ENCODE results near the gene TGFBR3L.

DNA sequence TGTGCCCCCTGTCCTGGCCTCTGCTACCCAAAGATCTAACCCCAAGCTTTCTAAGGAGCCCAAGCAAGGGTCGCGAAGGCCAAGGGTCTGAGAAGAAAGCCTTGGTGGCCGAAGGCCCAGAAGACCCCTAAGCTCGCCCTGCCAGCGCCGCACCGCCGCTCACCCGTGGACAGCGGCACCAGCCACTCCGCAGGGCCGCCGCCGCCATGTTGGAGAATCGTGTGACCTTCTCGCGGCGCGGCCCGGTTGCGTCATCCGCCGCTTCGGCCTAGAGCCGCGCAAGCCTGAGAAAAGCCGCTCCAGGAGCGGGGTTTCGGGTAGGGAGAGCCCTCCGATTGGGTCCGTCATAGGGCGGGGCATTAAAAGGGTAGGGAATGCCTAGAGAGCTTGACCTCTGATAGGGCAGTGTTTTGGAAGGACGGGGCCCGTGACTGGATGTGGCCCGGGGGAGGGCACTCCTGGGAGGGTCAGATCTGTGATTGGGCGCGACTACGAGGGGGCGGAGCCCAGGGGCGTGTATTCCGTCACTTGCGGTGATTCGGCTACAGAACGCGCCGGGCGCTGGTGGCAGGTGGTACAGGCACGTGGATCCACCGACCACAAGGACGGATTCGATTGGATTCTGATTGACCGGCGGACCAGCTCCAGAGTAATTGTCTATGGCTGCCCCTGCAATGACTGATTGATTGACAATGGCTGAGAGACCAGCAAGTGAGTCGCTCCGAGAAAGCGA is 29.0 kb downstream of the TGFBR3L start, which contains the start of gene TIMM44:
- TF ChIP-seq, protein P1, sequence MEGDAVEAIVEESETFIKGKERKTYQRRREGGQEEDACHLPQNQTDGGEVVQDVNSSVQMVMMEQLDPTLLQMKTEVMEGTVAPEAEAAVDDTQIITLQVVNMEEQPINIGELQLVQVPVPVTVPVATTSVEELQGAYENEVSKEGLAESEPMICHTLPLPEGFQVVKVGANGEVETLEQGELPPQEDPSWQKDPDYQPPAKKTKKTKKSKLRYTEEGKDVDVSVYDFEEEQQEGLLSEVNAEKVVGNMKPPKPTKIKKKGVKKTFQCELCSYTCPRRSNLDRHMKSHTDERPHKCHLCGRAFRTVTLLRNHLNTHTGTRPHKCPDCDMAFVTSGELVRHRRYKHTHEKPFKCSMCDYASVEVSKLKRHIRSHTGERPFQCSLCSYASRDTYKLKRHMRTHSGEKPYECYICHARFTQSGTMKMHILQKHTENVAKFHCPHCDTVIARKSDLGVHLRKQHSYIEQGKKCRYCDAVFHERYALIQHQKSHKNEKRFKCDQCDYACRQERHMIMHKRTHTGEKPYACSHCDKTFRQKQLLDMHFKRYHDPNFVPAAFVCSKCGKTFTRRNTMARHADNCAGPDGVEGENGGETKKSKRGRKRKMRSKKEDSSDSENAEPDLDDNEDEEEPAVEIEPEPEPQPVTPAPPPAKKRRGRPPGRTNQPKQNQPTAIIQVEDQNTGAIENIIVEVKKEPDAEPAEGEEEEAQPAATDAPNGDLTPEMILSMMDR (IDR thresholded peaks at IDR 0.05) = no peak
- TF ChIP-seq ZFX (IDR thresholded peaks at IDR 0.05; ENCODE audit: borderline replicate concordance) = no peak

All from 22Rv1 (cell line).